Lung (tissue), 12 donors: ENCODE results near the gene ADAMTS17. TPM values are rescaled to one million over a fixed set of nuclear protein-coding genes. Genes with fewer than 3 reads are reported as not detected.

ENCODE experiments used
- ATAC-seq: fragments of 200-7000 bp; cut with Tn5 transposase; one replicate; pipeline ENCODE4 v1.9.1; 2020; ENCODE audit warnings: moderate number of reproducible peaks; ENCODE audit not compliant: insufficient read depth, low FRiP score
- DNase-seq, 3 donors: peaks; one replicate each; pipeline ENCODE4 v3.0.0-alpha.2; 2013 to 2017
- H3K27ac ChIP-seq, 2 donors: one replicate each; pipeline ENCODE4 v1.5.1; 2013; ENCODE audit warnings: mild to moderate bottlenecking in 2 of 2, moderate library complexity in 2 of 2, control low read depth in 1 of 2, inconsistent platforms in 1 of 2, low read depth in 1 of 2, low read length in 1 of 2
- H3K27me3 ChIP-seq, 3 donors: one replicate each; pipeline ENCODE4 v1.5.1; 2013; ENCODE audit warnings: low read length in 2 of 3; ENCODE audit not compliant: control insufficient read depth in 3 of 3, insufficient read depth in 3 of 3
- H3K36me3 ChIP-seq, 4 donors: one replicate each; pipeline ENCODE4 v1.5.1; 2013; ENCODE audit warnings: low read length in 4 of 4, mild to moderate bottlenecking in 1 of 4, moderate library complexity in 1 of 4; ENCODE audit not compliant: control insufficient read depth in 4 of 4, insufficient read depth in 4 of 4
- H3K4me1 ChIP-seq, 5 donors: one replicate each; pipeline ENCODE4 v1.5.1; 2013; ENCODE audit warnings: low read length in 5 of 5, mild to moderate bottlenecking in 2 of 5, moderate library complexity in 1 of 5; ENCODE audit not compliant: control insufficient read depth in 5 of 5, insufficient read depth in 5 of 5
- H3K4me3 ChIP-seq: one replicate; pipeline ENCODE4 v1.5.1; 2013; ENCODE audit warnings: mild to moderate bottlenecking, control low read depth, moderate library complexity
- H3K9ac ChIP-seq, 2 donors: one replicate each; pipeline ENCODE4 v1.5.1; 2013; ENCODE audit warnings: low read length in 2 of 2, control low read depth in 1 of 2; ENCODE audit not compliant: insufficient read depth in 1 of 2
- H3K9me3 ChIP-seq, 4 donors: one replicate each; pipeline ENCODE4 v1.5.1; 2013; ENCODE audit warnings: low read length in 3 of 4, mild to moderate bottlenecking in 1 of 4, moderate library complexity in 1 of 4; ENCODE audit not compliant: control insufficient read depth in 4 of 4, insufficient read depth in 3 of 4
- CTCF ChIP-seq: IDR thresholded peaks from 2 replicates; pipeline ENCODE4 v1.5.1; 2012; ENCODE audit warnings: mild to moderate bottlenecking; ENCODE audit errors: control extremely low read depth, extremely low read depth
- WGBS, 2 donors: extraction: QIAGEN DNeasy Blood & Tissue Kit; methylation state at CpG; one replicate each; pipeline ENCODE4 v1.1.7; 2013; 5-methylcytosine and 5-hydroxymethylcytosine counted together
- polyA plus RNA-seq, 2 donors: library from polyadenylated mRNA; stranded (reverse); fragments of 200-250 nt; gene quantifications; one replicate each; pipeline ENCODE4 v1.2.1, GENCODE V29; 2013
- total RNA-seq, 2 donors: library from RNA; depleted of rRNA in 1 of 2; stranded (reverse); fragments of >200 nt in 1 of 2; gene quantifications; one replicate each; pipeline ENCODE4 v1.2.1, GENCODE V29; 2014 to 2021
- donor health status: control.
- donor health status: control.
- donor health status: Bipolar disorder and iron deficiency.
- donor health status: healthy.
- donor health status: DM: yes; HTN: yes; CAD: no.

The ADAMTS17 gene
- total and polyA plus RNA-seq, 4 donors = 0.47 to 6.6 (median 2.2) TPM

- DNase-seq (peak in 2 of 3 donors; percentile 76 to 78), ATAC-seq (no peak)
- no peak for TF ChIP-seq CTCF
- Histone ChIP-seq H3K4me1 (peaks cover 16 to 46% (median 21%) of the 10 kb centered on the region in 5 donors), H3K36me3 (no peaks in the 10 kb centered on the region), H3K9ac (peak overlapping the region in 1 of 2 donors; percentile 36), H3K4me3 (no peak overlapping the region), H3K9me3 (peaks cover 0 to 3% (median 0%) of the 10 kb centered on the region in 4 donors), H3K27ac (peak overlapping the region; percentile 63 to 79), H3K27me3 (no peaks in the 10 kb centered on the region)
- 74 to 86% methylated on average over 16 of the region's 16 CpGs for WGBS, 2 donors
Measured at GRCh38 chr15:100113351-100114080, 228.3 kb downstream of the ADAMTS17 start.

GRCh38 chr15:100112636-100113305 lies 229.0 kb downstream of the ADAMTS17 start:
- no peaks in the 10 kb centered on the region for H3K27me3 ChIP-seq
- no peaks in the 10 kb centered on the region for H3K36me3 ChIP-seq
- H3K4me3 ChIP-seq = no peak overlapping the region
- peaks cover 0 to 3% (median 0%) of the 10 kb centered on the region in 4 donors for H3K9me3 ChIP-seq
- WGBS, 2 donors = 93 to 94% methylated on average over 14 of the region's 14 CpGs
- H3K4me1 ChIP-seq = peaks cover 16 to 46% (median 21%) of the 10 kb centered on the region in 5 donors
- ATAC-seq (no peak), DNase-seq (no peak)
- H3K9ac ChIP-seq = no peak overlapping the region
- H3K27ac ChIP-seq = peak overlapping the region in 1 of 2 donors; percentile 63
- no peak for TF ChIP-seq CTCF

- DNase-seq = no peak
- ATAC-seq = no peak
- H3K27ac ChIP-seq = peak overlapping the region in 1 of 2 donors; percentile 18
Measured at GRCh38 chr15:100112061-100112420, 229.7 kb downstream of the ADAMTS17 start.

More at GRCh38 chr15:100112061-100112420, 229.7 kb downstream of the ADAMTS17 start:
- Histone ChIP-seq H3K9ac (no peak overlapping the region), H3K27me3 (no peaks in the 10 kb centered on the region), H3K4me3 (no peak overlapping the region), H3K36me3 (no peaks in the 10 kb centered on the region), H3K9me3 (peaks cover 0 to 3% (median 0%) of the 10 kb centered on the region in 4 donors), H3K4me1 (peaks cover 16 to 46% (median 21%) of the 10 kb centered on the region in 5 donors)
- no peak for TF ChIP-seq CTCF
- WGBS, 2 donors = 64 to 71% methylated on average over 5 of the region's 5 CpGs
